Activated T-cell treated with anti-CD3 and anti-CD28 coated beads for 1 hour (primary cell): Measurements from ENCODE around the gene RAI14.

Source experiments
- DNase-seq: peaks from one replicate; pipeline ENCODE4 v3.0.0-alpha.2; 2020; ENCODE audit warnings: low read depth

The RAI14 gene

DNA sequence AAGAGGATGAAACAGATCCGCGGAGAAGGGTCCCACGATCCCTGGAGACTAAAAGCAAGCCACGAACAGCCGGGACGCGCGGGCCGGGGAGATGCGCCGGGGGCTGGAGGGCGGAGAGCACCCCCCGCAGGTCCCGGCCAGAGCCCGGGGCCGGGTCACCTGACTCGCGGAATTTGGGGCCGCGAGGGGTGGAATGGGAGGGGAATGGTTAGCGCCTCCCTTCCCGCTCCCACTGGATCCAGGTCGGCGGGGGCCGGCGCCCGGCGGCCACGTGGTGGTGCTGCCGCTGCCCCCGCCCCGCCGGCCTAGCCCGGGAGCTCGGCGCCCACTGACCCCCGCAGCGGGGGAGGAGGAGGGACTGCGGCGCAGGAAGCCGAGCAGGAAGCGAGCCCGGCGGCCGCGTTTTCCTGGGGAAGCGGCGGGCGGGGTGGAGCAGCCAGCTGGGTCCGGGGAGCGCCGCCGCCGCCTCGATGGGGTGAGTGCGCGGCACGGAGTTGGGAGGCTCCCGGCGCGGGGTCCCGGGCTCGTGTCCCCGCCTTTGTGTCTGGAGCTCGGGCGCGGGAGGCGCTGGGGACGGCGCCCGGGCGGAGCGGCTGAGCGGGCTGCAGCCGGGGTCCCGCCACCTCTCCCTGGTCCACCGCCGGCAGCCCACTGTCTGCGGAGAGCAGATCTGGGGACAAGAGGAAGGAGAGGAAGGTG lies at the start of gene RAI14:
TSS of gene RAI14 (plus strand) at position 328 of the 699 bp plus-strand sequence. CDS start 30,592 bp downstream, outside the sequence.
- peak; percentile 0 for DNase-seq

- DNase-seq, result no peak
Measured at GRCh38 chr5:34608368-34608767, 47.8 kb upstream of the RAI14 start.

GRCh38 chr5:34608859-34609648 lies 47.1 kb upstream of the RAI14 start:
- no peak for DNase-seq

DNA sequence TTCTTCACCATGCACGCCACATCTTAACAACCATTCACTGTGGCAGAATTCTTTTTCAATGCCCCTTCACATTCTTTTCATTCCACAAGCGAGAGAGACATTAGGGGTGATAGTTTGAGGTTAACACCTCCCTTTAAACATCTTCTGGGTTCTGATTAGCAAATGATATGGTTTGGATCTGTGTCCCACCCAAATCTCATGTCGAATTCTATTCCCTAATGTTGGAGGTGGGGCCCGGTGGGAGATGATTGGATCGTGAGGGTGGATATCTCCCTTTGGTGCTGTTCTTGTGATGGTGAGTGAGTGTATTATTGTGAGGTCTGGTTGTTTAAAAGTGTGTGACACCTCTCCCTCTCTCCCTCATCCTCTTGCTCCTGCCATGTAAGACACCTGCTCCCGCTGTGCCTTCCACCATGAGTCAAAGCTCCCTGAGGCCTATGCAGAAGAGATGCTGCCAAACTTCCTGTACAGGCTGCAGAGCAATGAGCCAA lies 46.1 kb upstream of the RAI14 start:
- no peak for DNase-seq

DNA sequence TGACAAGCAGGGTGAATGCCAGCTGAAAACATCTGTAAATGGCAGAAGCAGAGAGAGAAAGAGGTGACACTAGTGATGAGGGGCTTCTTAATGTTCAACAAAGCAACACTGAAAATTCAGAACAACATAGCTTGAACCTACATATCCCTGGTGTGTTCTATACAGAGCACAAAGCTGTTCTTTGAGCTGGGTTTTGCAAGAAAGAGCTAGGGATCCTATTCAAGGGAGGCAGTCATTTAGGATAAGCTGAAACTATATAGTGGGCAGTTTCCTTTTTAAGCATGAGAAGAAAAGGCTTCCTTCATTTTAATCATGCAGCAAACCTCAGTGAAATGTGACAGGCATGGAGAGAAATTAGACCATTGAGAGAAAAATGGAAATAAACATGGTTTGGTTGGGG lies 45.6 kb upstream of the RAI14 start:
- no peak for DNase-seq

- no peak for DNase-seq
Measured at GRCh38 chr5:34611464-34612415, 44.4 kb upstream of the RAI14 start.

- no peak for DNase-seq
Measured at GRCh38 chr5:34616651-34617050, 39.5 kb upstream of the RAI14 start.

- DNase-seq, result no peak
Measured at GRCh38 chr5:34618371-34619065, 37.6 kb upstream of the RAI14 start.

- DNase-seq, result no peak
Measured at GRCh38 chr5:34620185-34620584, 35.9 kb upstream of the RAI14 start.

GRCh38 chr5:34621277-34622097 lies 34.6 kb upstream of the RAI14 start:
- DNase-seq, result no peak

DNA sequence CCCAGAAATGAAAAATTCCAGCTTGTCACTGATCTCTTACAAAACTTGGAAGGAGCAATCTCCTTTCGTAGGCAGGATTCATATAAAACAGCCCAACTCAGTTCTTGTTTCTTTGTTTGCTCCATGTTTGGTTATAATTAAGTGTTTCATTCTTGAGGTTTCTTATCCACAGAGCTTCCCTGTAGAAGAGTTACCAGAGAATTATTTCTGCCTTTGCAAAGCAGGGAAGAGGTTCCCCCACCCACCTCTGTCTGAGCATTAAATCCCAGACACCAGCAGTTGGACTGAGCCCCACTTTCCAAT lies 34.1 kb upstream of the RAI14 start:
- DNase-seq, result no peak

DNA sequence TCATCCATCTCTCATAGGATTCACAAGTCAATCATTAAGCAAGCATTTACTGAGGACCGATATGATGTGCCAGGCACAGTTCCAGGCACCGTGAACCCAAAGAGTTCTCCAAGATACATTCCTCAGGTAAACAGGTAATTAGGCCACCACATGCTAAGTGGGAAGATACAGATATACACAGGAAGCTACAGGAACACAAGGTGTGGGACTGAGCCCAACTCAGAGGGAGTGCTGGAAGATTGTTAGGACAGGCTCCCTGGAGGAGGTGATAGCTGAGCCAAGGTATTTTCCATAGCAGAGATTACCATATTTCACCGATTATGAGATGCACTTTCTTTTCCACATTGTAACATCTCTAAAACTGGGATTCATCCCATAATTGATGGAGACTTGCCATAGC lies 31.4 kb upstream of the RAI14 start:
- DNase-seq, result no peak

DNA sequence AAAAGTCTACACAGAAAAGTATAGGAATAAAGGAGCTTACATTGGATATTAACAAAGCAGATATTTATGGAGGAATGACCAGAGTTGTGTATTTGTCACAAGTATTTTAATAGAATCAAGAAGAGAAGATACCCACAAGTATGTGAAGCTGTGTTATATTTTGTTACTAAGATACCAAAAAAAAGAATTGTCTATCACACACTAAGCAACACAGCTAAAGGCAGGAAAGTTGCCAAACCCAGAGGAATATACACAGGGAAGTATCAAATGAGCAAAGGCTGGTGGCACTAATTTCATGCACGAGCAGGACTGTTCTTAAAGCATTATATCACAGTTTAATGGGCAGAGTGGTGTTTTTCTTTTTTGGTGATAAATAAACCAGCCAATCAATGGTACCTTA lies 30.9 kb upstream of the RAI14 start:
- no peak for DNase-seq

GRCh38 chr5:34626036-34626435 lies 30.1 kb upstream of the RAI14 start:
- no peak for DNase-seq

GRCh38 chr5:34626751-34627150 lies 29.4 kb upstream of the RAI14 start:
- no peak for DNase-seq

- no peak for DNase-seq
Measured at GRCh38 chr5:34627794-34628193, 28.3 kb upstream of the RAI14 start.

- DNase-seq, result no peak
Measured at GRCh38 chr5:34628373-34628772, 27.8 kb upstream of the RAI14 start.

- no peak for DNase-seq
Measured at GRCh38 chr5:34630596-34630995, 25.5 kb upstream of the RAI14 start.

DNA sequence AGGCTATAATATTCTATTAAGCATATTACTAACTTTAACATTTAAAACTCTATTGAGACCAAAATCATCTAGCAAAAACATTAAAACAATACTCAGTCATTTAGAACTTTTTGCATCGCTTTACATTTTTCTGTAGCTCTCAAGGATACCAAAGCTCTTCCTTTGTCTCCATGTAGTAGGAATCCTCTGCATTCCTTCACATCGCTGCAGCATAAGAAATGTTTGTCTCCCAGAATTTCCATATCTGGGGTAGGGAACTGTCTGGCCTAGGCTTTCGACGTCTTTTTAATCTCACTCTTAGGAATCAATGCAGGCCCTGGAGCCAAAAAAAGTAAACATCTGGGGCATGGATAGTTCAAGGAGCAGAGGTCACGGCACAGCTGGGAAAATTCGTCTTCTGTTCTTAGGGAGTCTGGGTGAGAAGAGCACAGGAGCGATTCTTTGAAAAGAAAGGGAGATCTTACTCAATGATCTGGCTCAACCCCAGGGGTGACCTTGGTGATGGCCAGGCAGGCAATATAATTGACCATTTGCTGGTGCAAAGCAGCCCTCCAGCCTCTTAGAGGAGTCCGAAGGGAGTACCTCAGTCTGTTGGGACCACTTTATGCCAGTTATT lies 23.2 kb upstream of the RAI14 start:
- no peak for DNase-seq

GRCh38 chr5:34639852-34640626 lies 16.1 kb upstream of the RAI14 start:
- DNase-seq, result no peak
